HL-60 (cell line): Measurements from ENCODE around the gene GUCY1B1.
A peak's percentile ranks its signal among the peaks of the same experiment; 100 is the strongest.

ENCODE experiments used
- DNase-seq, 2 experiments: peaks; one replicate each; pipeline ENCODE4 v3.0.0-alpha.2; 2010 to 2020; ENCODE audit warnings: low read depth in 1 of 2, low spot score in 1 of 2
- H3K27ac ChIP-seq: fragments of 250-450 bp; sonication (Bioruptor Pico); replicated peaks from 2 replicates; pipeline ENCODE4 v1.5.1; 2020; ENCODE audit warnings: mild to moderate bottlenecking, moderate library complexity
- H3K27me3 ChIP-seq: fragments of 250-450 bp; sonication (Bioruptor Pico); 2 replicates; pipeline ENCODE4 v1.5.1; 2021; ENCODE audit warnings: mild to moderate bottlenecking, moderate library complexity; ENCODE audit not compliant: insufficient read depth, poor library complexity, severe bottlenecking
- H3K4me3 ChIP-seq: replicated peaks from 2 replicates; pipeline ENCODE4 v1.5.1; 2011; ENCODE audit warnings: mild to moderate bottlenecking, control low read depth, low read length; ENCODE audit not compliant: insufficient read depth
- CTCF ChIP-seq: IDR thresholded peaks from one replicate; pipeline ENCODE4 v1.5.1; 2011; ENCODE audit warnings: low read length, control low read depth, inconsistent platforms; ENCODE audit not compliant: insufficient read depth
- GABPA ChIP-seq: IDR thresholded peaks from 2 replicates; pipeline ENCODE4 v1.6.1; 2012; ENCODE audit warnings: low read depth
- POLR2AphosphoS5 ChIP-seq: IDR thresholded peaks from 2 replicates; pipeline ENCODE4 v1.6.1; 2012; ENCODE audit warnings: low read depth
- REST ChIP-seq: IDR thresholded peaks from 2 replicates; pipeline ENCODE4 v1.6.1; 2012; ENCODE audit warnings: low read depth; ENCODE audit not compliant: insufficient replicate concordance
- SPI1 ChIP-seq: IDR thresholded peaks from 2 replicates; pipeline ENCODE4 v1.6.1; 2012; ENCODE audit warnings: low read depth, mild to moderate bottlenecking, borderline replicate concordance
- long read RNA-seq: library from polyadenylated mRNA; unstranded; transcript quantifications from one replicate; pipeline ENCODE4 v2.0.0, GENCODE V29; 2020

GUCY1B1 gene
- long read RNA-seq = 0 reads

- Histone ChIP-seq H3K27me3 (peaks cover 20% of the 10 kb centered on the region), H3K27ac (no peak within 1 kb of the TSS), H3K4me3 (no peak within 1 kb of the TSS; the same call in 1 of the 2 replicates)
- DNase-seq = peak in 1 of 2 experiments; percentile 2
- TF ChIP-seq REST = no peak
These were observed at the start of gene GUCY1B1 for GRCh38 chr4:155758481-155759371. GUCY1B1 (plus strand) TSS chr4:155759021; CDS start chr4:155759141, 120 bp downstream.

GRCh38 chr4:155709918-155710317 lies 48.9 kb upstream of the GUCY1B1 start:
- Histone ChIP-seq H3K27me3 (no peaks in the 10 kb centered on the region), H3K27ac (no peak overlapping the region), H3K4me3 (no peak overlapping the region)
- TF ChIP-seq REST (no peak), GABPA (no peak), SPI1 (no peak), CTCF (no peak), POLR2AphosphoS5 (no peak)
- DNase-seq = no peak

GRCh38 chr4:155711556-155711955 lies 47.3 kb upstream of the GUCY1B1 start:
- TF ChIP-seq CTCF = no peak
- no peak for TF ChIP-seq GABPA
- no peak for TF ChIP-seq SPI1
- TF ChIP-seq POLR2AphosphoS5 = no peak
- TF ChIP-seq REST = no peak
- H3K27ac ChIP-seq = no peak overlapping the region
- H3K27me3 ChIP-seq = no peaks in the 10 kb centered on the region
- no peak for DNase-seq
- H3K4me3 ChIP-seq = no peak overlapping the region
